ENCODE data around the gene ADORA2A. TPM values are rescaled to one million over a fixed set of nuclear protein-coding genes. Genes with fewer than 3 reads are reported as not detected.

ADORA2A gene
- total and polyA plus RNA-seq, 2 of the 13 experiments (the other 11 are each of a cell fraction or from before 2014, with no cell fraction given) = 3.3 to 5.0 TPM

DNA sequence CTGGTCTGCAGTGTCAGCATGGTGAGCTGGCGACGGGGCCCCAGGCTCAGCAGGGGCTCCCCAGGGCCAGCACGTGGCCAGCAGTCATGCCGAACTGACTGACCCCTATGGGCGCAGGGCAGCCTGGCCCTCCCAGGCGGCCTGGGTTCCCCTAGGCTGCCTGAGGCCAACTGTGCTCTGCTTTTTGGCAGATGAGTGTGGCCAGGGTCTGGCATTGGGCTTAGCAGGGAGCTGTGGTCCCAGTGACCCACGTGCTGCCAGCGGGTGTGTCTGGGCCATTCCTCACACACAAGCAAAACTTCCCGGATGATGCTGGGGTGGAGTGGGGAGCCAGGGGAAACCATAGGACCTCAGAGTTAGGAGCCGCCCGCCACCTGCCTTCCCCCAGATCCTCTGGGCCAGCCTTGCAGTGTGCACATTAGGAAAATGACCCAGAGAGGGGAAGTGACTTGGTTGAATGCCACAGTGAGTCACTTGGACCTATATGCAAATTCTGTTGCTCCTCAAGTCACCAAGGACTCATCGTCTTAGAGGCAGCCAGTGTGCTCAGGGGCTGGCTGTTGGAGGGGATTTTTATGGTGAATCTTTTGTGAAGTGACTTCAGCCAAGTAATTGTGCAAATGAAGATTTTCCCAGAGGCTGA, 6.5 kb downstream of the ADORA2A start:
- Histone ChIP-seq H3K4me1 (ENCODE audit: insufficient read depth, low read length) (peaks cover 24% of the 10 kb centered on the region), H3K79me2 (ENCODE audit: insufficient read depth, low read length) (no peaks in the 10 kb centered on the region), H3K36me3 (replicated peaks in 1 of 2; ENCODE audit: control insufficient read depth in 1 of 2, insufficient read depth in 2 of 2, low read length in 2 of 2) (no peaks in the 10 kb centered on the region), H2AFZ (ENCODE audit: low read length) (no peak overlapping the region), H3K27ac (ENCODE audit: extremely low read length, insufficient read depth, low read length) (no peak overlapping the region), H3K9ac (ENCODE audit: insufficient read depth, low read depth, low read length) (no peak overlapping the region), H4K20me1 (ENCODE audit: insufficient read depth, low read length) (no peaks in the 10 kb centered on the region), H3K4me3 (replicated peaks in 1 of 3; ENCODE audit: insufficient read depth in 1 of 3, low read depth in 2 of 3, low read length in 3 of 3) (no peak overlapping the region), H3K27me3 (ENCODE audit: control insufficient read depth in 1 of 2, insufficient read depth in 2 of 2, low read length in 2 of 2) (no peaks in the 10 kb centered on the region), H3K9me3 (ENCODE audit: low read length) (no peaks in the 10 kb centered on the region), H3K4me2 (ENCODE audit: low read depth, low read length) (no peak overlapping the region)
- in situ Hi-C loops (cut with HindIII; ENCODE audit: extremely low pct_ligation_motif_present, low pct_unique_long_range_greater_than_20kb) (no loop called here), intact Hi-C loops (cut with micrococcal nuclease; ENCODE audit: unreplicated experiment) (no loop called here)
- POLR2A ChIA-PET = no interaction called here
- 100% methylated on average over 4 of the region's 12 CpGs for WGBS (ENCODE audit: low lambda C conversion rate)
- TF ChIP-seq, protein P1, sequence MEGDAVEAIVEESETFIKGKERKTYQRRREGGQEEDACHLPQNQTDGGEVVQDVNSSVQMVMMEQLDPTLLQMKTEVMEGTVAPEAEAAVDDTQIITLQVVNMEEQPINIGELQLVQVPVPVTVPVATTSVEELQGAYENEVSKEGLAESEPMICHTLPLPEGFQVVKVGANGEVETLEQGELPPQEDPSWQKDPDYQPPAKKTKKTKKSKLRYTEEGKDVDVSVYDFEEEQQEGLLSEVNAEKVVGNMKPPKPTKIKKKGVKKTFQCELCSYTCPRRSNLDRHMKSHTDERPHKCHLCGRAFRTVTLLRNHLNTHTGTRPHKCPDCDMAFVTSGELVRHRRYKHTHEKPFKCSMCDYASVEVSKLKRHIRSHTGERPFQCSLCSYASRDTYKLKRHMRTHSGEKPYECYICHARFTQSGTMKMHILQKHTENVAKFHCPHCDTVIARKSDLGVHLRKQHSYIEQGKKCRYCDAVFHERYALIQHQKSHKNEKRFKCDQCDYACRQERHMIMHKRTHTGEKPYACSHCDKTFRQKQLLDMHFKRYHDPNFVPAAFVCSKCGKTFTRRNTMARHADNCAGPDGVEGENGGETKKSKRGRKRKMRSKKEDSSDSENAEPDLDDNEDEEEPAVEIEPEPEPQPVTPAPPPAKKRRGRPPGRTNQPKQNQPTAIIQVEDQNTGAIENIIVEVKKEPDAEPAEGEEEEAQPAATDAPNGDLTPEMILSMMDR (CRISPR knock-in tag; IDR thresholded peaks at IDR 0.05) = no peak
- TF ChIP-seq SATB2 (CRISPR knock-in tag; IDR thresholded peaks at IDR 0.05) = no peak
- TF ChIP-seq, protein P2, sequence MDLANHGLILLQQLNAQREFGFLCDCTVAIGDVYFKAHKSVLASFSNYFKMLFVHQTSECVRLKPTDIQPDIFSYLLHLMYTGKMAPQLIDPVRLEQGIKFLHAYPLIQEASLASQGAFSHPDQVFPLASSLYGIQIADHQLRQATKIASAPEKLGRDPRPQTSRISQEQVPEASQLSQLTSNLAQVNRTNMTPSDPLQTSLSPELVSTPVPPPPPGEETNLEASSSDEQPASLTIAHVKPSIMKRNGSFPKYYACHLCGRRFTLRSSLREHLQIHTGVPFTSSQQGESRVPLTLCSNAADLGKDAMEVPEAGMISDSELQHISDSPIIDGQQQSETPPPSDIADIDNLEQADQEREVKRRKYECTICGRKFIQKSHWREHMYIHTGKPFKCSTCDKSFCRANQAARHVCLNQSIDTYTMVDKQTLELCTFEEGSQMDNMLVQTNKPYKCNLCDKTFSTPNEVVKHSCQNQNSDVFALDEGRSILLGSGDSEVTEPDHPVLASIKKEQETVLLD (CRISPR knock-in tag; IDR thresholded peaks at IDR 0.05; ENCODE audit: low read depth) = no peak
- TF ChIP-seq DR1 (CRISPR knock-in tag; IDR thresholded peaks at IDR 0.05) = no peak
- TF ChIP-seq FOXJ3 (CRISPR knock-in tag; IDR thresholded peaks at IDR 0.05; ENCODE audit: borderline replicate concordance) = no peak
- TF ChIP-seq, protein P3, sequence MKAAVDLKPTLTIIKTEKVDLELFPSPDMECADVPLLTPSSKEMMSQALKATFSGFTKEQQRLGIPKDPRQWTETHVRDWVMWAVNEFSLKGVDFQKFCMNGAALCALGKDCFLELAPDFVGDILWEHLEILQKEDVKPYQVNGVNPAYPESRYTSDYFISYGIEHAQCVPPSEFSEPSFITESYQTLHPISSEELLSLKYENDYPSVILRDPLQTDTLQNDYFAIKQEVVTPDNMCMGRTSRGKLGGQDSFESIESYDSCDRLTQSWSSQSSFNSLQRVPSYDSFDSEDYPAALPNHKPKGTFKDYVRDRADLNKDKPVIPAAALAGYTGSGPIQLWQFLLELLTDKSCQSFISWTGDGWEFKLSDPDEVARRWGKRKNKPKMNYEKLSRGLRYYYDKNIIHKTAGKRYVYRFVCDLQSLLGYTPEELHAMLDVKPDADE (CRISPR knock-in tag; IDR thresholded peaks at IDR 0.05) = no peak
- no TSS peak for BruUV-seq (replicated peaks)
- FAIRE-seq (no peak), DNase-seq (ENCODE audit: low spot score) (no peak), ATAC-seq (no peak)
- CTCF ChIA-PET (ENCODE audit: low intra/inter-chr PET ratio, low total read pairs) = no interaction called here

Measured in HepG2 (cell line).